IMR-90 (cell line): ENCODE results near the gene ZNF365.
"Not testable (repeated sequence)": the region's sequence is repeated elsewhere in the genome, so short reads cannot be mapped to it uniquely, and the experiment has no call there.

Experiments used
- BHLHE40 ChIP-seq: fragments of 150-350 bp; IDR thresholded peaks from 2 replicates; pipeline ENCODE4 v1.6.1; 2016; ENCODE audit warnings: mild to moderate bottlenecking, low read depth, low read length
- CHD1 ChIP-seq: IDR thresholded peaks from 2 replicates; pipeline ENCODE4 v1.6.1; 2012; ENCODE audit warnings: low read depth, low read length, improper control_type of control experiment
- ELK1 ChIP-seq: fragments of 150-350 bp; IDR thresholded peaks from 2 replicates; pipeline ENCODE4 v1.6.1; 2016; ENCODE audit warnings: low read depth, mild to moderate bottlenecking, low read length, moderate library complexity, borderline replicate concordance
- FOS ChIP-seq: fragments of 150-350 bp; IDR thresholded peaks from 2 replicates; pipeline ENCODE4 v1.6.1; 2016; ENCODE audit warnings: low read depth, low read length
- MAFK ChIP-seq: IDR thresholded peaks from 2 replicates; pipeline ENCODE4 v1.6.1; 2012; ENCODE audit warnings: low read depth, low read length, improper control_type of control experiment
- MXI1 ChIP-seq: IDR thresholded peaks from 2 replicates; pipeline ENCODE4 v1.6.1; 2012; ENCODE audit warnings: low read depth, mild to moderate bottlenecking, low read length, moderate library complexity, borderline replicate concordance
- POLR2A ChIP-seq: IDR thresholded peaks from 2 replicates; pipeline ENCODE4 v1.6.1; 2012; ENCODE audit warnings: mild to moderate bottlenecking, low read depth, low read length
- RAD21 ChIP-seq: IDR thresholded peaks from 2 replicates; pipeline ENCODE4 v1.6.1; 2012; ENCODE audit warnings: low read length, improper control_type of control experiment
- RCOR1 ChIP-seq: IDR thresholded peaks from 2 replicates; pipeline ENCODE4 v1.6.1; 2012; ENCODE audit warnings: mild to moderate bottlenecking, low read length, improper control_type of control experiment; ENCODE audit not compliant: insufficient replicate concordance
- TF ChIP-seq, protein P1 (sequence below): conservative IDR thresholded peaks from 2 replicates; pipeline ENCODE4 v1.5.1; 2012; ENCODE audit warnings: mild to moderate bottlenecking, low read depth, low read length, improper control_type of control experiment
- TF ChIP-seq, protein P2 (sequence below): fragments of 150-350 bp; IDR thresholded peaks from 2 replicates; pipeline ENCODE4 v1.6.1; 2017; ENCODE audit warnings: mild to moderate bottlenecking, antibody characterized with exemption, low read length, low read depth

- TF ChIP-seq, protein P1, sequence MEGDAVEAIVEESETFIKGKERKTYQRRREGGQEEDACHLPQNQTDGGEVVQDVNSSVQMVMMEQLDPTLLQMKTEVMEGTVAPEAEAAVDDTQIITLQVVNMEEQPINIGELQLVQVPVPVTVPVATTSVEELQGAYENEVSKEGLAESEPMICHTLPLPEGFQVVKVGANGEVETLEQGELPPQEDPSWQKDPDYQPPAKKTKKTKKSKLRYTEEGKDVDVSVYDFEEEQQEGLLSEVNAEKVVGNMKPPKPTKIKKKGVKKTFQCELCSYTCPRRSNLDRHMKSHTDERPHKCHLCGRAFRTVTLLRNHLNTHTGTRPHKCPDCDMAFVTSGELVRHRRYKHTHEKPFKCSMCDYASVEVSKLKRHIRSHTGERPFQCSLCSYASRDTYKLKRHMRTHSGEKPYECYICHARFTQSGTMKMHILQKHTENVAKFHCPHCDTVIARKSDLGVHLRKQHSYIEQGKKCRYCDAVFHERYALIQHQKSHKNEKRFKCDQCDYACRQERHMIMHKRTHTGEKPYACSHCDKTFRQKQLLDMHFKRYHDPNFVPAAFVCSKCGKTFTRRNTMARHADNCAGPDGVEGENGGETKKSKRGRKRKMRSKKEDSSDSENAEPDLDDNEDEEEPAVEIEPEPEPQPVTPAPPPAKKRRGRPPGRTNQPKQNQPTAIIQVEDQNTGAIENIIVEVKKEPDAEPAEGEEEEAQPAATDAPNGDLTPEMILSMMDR, result not testable (repeated sequence)
- TF ChIP-seq RAD21, CHD1, RCOR1, ELK1, POLR2A, MXI1, FOS, MAFK, BHLHE40: not testable (repeated sequence)
- TF ChIP-seq, protein P2, sequence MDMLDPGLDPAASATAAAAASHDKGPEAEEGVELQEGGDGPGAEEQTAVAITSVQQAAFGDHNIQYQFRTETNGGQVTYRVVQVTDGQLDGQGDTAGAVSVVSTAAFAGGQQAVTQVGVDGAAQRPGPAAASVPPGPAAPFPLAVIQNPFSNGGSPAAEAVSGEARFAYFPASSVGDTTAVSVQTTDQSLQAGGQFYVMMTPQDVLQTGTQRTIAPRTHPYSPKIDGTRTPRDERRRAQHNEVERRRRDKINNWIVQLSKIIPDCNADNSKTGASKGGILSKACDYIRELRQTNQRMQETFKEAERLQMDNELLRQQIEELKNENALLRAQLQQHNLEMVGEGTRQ, result not testable (repeated sequence)
Measured at GRCh38 chr10:62358151-62358550, 16.0 kb upstream of the ZNF365 start.
